ENCODE results near the gene FAM110C. TPM values are rescaled to one million over a fixed set of nuclear protein-coding genes. Genes with fewer than 3 reads are reported as not detected.

The FAM110C gene
- polyA plus RNA-seq, 1 of the 3 experiments (the other 2 are of a cell fraction) = not detected

GRCh38 chr2:84121-84520, 37.8 kb upstream of the FAM110C start:
- Histone ChIP-seq H2AFZ (ENCODE audit: low read depth) (no peak overlapping the region), H3K4me2 (no peak overlapping the region), H3K9me3 (peaks cover 4% of the 10 kb centered on the region; the same call in 1 of the 2 replicates), H3K27me3 (ENCODE audit: insufficient read depth) (no peaks in the 10 kb centered on the region), H3K27ac (ENCODE audit: low read depth in 2 of 2, low read length in 1 of 2) (no peak overlapping the region), H3K79me2 (ENCODE audit: insufficient read depth) (no peaks in the 10 kb centered on the region), H4K20me1 (ENCODE audit: insufficient read depth) (no peaks in the 10 kb centered on the region), H3K9me2 (no peaks in the 10 kb centered on the region), H3F3A (replicated peaks; ENCODE audit: insufficient read depth) (no peaks in the 10 kb centered on the region), H3K9ac (no peak overlapping the region), H3K4me3 (ENCODE audit: low read depth in 2 of 2, low read length in 1 of 2) (no peak overlapping the region), H3K4me1 (ENCODE audit: control insufficient read depth in 1 of 2, insufficient read depth in 2 of 2, low read depth in 1 of 2, low read length in 1 of 2) (no peaks in the 10 kb centered on the region), H3K36me3 (replicated peaks in 1 of 2; ENCODE audit: control insufficient read depth in 1 of 2, insufficient read depth in 2 of 2, low read length in 1 of 2) (no peaks in the 10 kb centered on the region)
- DNase-seq = no peak
- TF ChIP-seq CTCF (IDR thresholded peaks at IDR 0.05) (no peak), MAX (IDR thresholded peaks at IDR 0.05; ENCODE audit: low read depth) (no peak), USF1 (IDR thresholded peaks at IDR 0.05; ENCODE audit: borderline replicate concordance, low read depth) (no peak), MEF2A (IDR thresholded peaks at IDR 0.05; ENCODE audit: borderline replicate concordance, low read depth) (no peak), FOSL2 (IDR thresholded peaks at IDR 0.05; ENCODE audit: borderline replicate concordance, low read depth) (no peak), TCF12 (IDR thresholded peaks at IDR 0.05) (no peak), JUND (IDR thresholded peaks at IDR 0.05) (no peak), EZH2phosphoT487 (IDR thresholded peaks at IDR 0.05; ENCODE audit: borderline replicate concordance, low read depth) (no peak)
- WGBS (ENCODE audit: low lambda C conversion rate) = 0% methylated on average over 2 of the region's 2 CpGs
- ChIA-PET POLR2A (no interaction called here), CTCF (interaction anchor here (1.3 to 1.6 kb wide), 2 partner anchors 11 to 21 kb away, joined by 3 to 4 read pairs; no protein-coding TSS in a partner anchor)

- Histone ChIP-seq H3K4me3 (ENCODE audit: low read depth in 2 of 2, low read length in 1 of 2) (no peak overlapping the region), H3K27me3 (ENCODE audit: insufficient read depth) (no peaks in the 10 kb centered on the region), H3K27ac (ENCODE audit: low read depth in 2 of 2, low read length in 1 of 2) (no peak overlapping the region), H3K79me2 (ENCODE audit: insufficient read depth) (no peaks in the 10 kb centered on the region), H3K36me3 (replicated peaks in 1 of 2; ENCODE audit: control insufficient read depth in 1 of 2, insufficient read depth in 2 of 2, low read length in 1 of 2) (no peaks in the 10 kb centered on the region), H3K9me2 (no peaks in the 10 kb centered on the region), H2AFZ (ENCODE audit: low read depth) (no peak overlapping the region), H3K4me2 (no peak overlapping the region), H4K20me1 (ENCODE audit: insufficient read depth) (no peaks in the 10 kb centered on the region), H3F3A (replicated peaks; ENCODE audit: insufficient read depth) (no peaks in the 10 kb centered on the region), H3K9ac (no peak overlapping the region), H3K9me3 (peaks cover 4% of the 10 kb centered on the region; the same call in 1 of the 2 replicates), H3K4me1 (ENCODE audit: control insufficient read depth in 1 of 2, insufficient read depth in 2 of 2, low read depth in 1 of 2, low read length in 1 of 2) (no peaks in the 10 kb centered on the region)
- TF ChIP-seq JUND (IDR thresholded peaks at IDR 0.05) (no peak), POLR2AphosphoS5 (IDR thresholded peaks at IDR 0.05; ENCODE audit: low read depth, low read length) (no peak), RFX5 (IDR thresholded peaks at IDR 0.05; ENCODE audit: low read length) (no peak), GABPA (IDR thresholded peaks at IDR 0.05; ENCODE audit: low read depth) (no peak), NRF1 (IDR thresholded peaks at IDR 0.05; ENCODE audit: low read depth, low read length) (no peak)
- 3% methylated on average over 10 of the region's 10 CpGs for WGBS (ENCODE audit: low lambda C conversion rate)
- ChIA-PET POLR2A (no interaction called here), CTCF (interaction anchor here (0.6 kb wide), 1 partner anchor 62 kb away, joined by 3 read pairs; no protein-coding TSS in a partner anchor)
- DNase-seq = no peak
Observed at GRCh38 chr2:80971-81736, 34.8 kb upstream of the FAM110C start.

All from SK-N-SH (cell line).